GM12878 (cell line): ENCODE data around the gene RBM6.

Experiments
- CTCF ChIP-seq, 3 experiments: IDR thresholded peaks in 2 of 3; conservative IDR thresholded peaks in 1 of 3; 2 replicates each; pipeline ENCODE4 v1.5.1; 2011; ENCODE audit warnings: low read depth in 3 of 3, low read length in 3 of 3, mild to moderate bottlenecking in 3 of 3, control low read depth in 2 of 3, moderate library complexity in 2 of 3, inconsistent platforms in 1 of 3, mixed read lengths in 1 of 3; ENCODE audit not compliant: control insufficient read depth in 2 of 3, insufficient read depth in 1 of 3; ENCODE audit errors: extremely low read depth in 1 of 3
- EZH2 ChIP-seq: IDR thresholded peaks from 2 replicates; pipeline ENCODE4 v1.6.1; 2012; ENCODE audit warnings: low read depth, mild to moderate bottlenecking, control low read depth, inconsistent platforms, low read length, borderline replicate concordance; ENCODE audit not compliant: control insufficient read depth
- FOXK2 ChIP-seq: fragments of 450-650 bp; IDR thresholded peaks from 2 replicates; pipeline ENCODE4 v1.6.1; 2017; ENCODE audit warnings: mild to moderate bottlenecking, moderate library complexity
- GABPA ChIP-seq: IDR thresholded peaks from 2 replicates; pipeline ENCODE4 v1.6.1; 2014; ENCODE audit warnings: antibody characterized with exemption, low read depth, mild to moderate bottlenecking, inconsistent platforms
- HCFC1 ChIP-seq: fragments of 150-350 bp; IDR thresholded peaks from 2 replicates; pipeline ENCODE4 v1.6.1; 2014; ENCODE audit warnings: low read length
- POLR2A ChIP-seq: IDR thresholded peaks from 2 replicates; pipeline ENCODE4 v1.6.1; 2011; ENCODE audit warnings: low read depth, mild to moderate bottlenecking, low read length
- POU2F2 ChIP-seq: IDR thresholded peaks from 3 replicates; pipeline ENCODE4 v1.6.1; 2011; ENCODE audit warnings: low read depth, mild to moderate bottlenecking, low read length, borderline replicate concordance
- SP1 ChIP-seq: IDR thresholded peaks from one replicate; pipeline ENCODE4 v1.6.1; 2011; ENCODE audit warnings: low read depth, low read length
- SUZ12 ChIP-seq: fragments of 200-600 bp; sonication (generic); IDR thresholded peaks from one replicate; pipeline ENCODE4 v1.6.1; 2018; ENCODE audit warnings: antibody characterized with exemption, mild to moderate bottlenecking; ENCODE audit not compliant: unreplicated experiment
- USF1 ChIP-seq: IDR thresholded peaks from 2 replicates; pipeline ENCODE4 v1.6.1; 2011; ENCODE audit warnings: borderline replicate concordance, low read depth, mild to moderate bottlenecking, moderate library complexity, mixed read lengths, low read length; ENCODE audit not compliant: insufficient read depth; ENCODE audit errors: extremely low read length
- YY1 ChIP-seq: IDR thresholded peaks from 2 replicates; pipeline ENCODE4 v1.6.1; 2011; ENCODE audit warnings: low read depth, mild to moderate bottlenecking, low read length

GRCh38 chr3:50102558-50102957 is 162.6 kb downstream of the RBM6 start:
- no peak for TF ChIP-seq USF1
- TF ChIP-seq CTCF (IDR thresholded peaks at IDR 0.05 in 2 of 3, conservative IDR thresholded peaks at IDR 0.05 in 1 of 3; ENCODE audit: control insufficient read depth in 2 of 3, extremely low read depth in 1 of 3, insufficient read depth in 1 of 3, low read depth in 3 of 3, low read length in 3 of 3) = no peak
- no peak for TF ChIP-seq GABPA
- no peak for TF ChIP-seq SP1
- TF ChIP-seq EZH2 = no peak
- TF ChIP-seq SUZ12 = no peak
- TF ChIP-seq YY1 = no peak
- peak; percentile 68 for TF ChIP-seq POLR2A
- no peak for TF ChIP-seq HCFC1
- no peak for TF ChIP-seq POU2F2
- no peak for TF ChIP-seq FOXK2
